Chondrocyte (in vitro differentiated cells): ENCODE data around the gene OPTC. TPM values are rescaled to one million over a fixed set of nuclear protein-coding genes. Genes with fewer than 3 reads are reported as not detected.
"Not testable (repeated sequence)": the region's sequence is repeated elsewhere in the genome, so short reads cannot be mapped to it uniquely, and the experiment has no call there.

Source experiments
- DNase-seq: peaks from one replicate; pipeline ENCODE4 v3.0.0; 2021; ENCODE audit warnings: mixed read lengths, low spot score
- H3K27ac Mint-ChIP-seq: one replicate; pipeline ENCODE4 v1.8.0; 2021; ENCODE audit warnings: mild to moderate bottlenecking, moderate library complexity, mixed read lengths; ENCODE audit not compliant: unreplicated experiment
- H3K27me3 Mint-ChIP-seq: 2 replicates; pipeline ENCODE4 v1.8.0; 2021; ENCODE audit warnings: low read depth, mixed read lengths
- H3K36me3 Mint-ChIP-seq: 2 replicates; pipeline ENCODE4 v1.8.0; 2021; ENCODE audit warnings: low read depth, mixed read lengths
- H3K4me1 Mint-ChIP-seq: 2 replicates; pipeline ENCODE4 v1.8.0; 2021; ENCODE audit warnings: low read depth, mild to moderate bottlenecking, mixed read lengths
- H3K4me3 Mint-ChIP-seq: one replicate; pipeline ENCODE4 v1.8.0; 2021; ENCODE audit warnings: mild to moderate bottlenecking, moderate library complexity, mixed read lengths; ENCODE audit not compliant: unreplicated experiment
- H3K9me3 Mint-ChIP-seq: 2 replicates; pipeline ENCODE4 v1.8.0; 2021; ENCODE audit warnings: low read depth, mixed read lengths
- CTCF ChIP-seq: fragments of 200-600 bp; sonication (generic); IDR thresholded peaks from 2 replicates; pipeline ENCODE4 v1.5.0; 2021; ENCODE audit warnings: antibody characterized with exemption, mild to moderate bottlenecking, moderate library complexity
- total RNA-seq: library from RNA; stranded (reverse); gene quantifications from 3 replicates; pipeline ENCODE4 v1.2.1, GENCODE V29; 2021

The OPTC gene
- total RNA-seq, 1 donor from 2014 or later: not detected

- peaks cover 52% of the 10 kb centered on the region for H3K4me1 Mint-ChIP-seq
- TF ChIP-seq CTCF: no peak
- H3K27ac Mint-ChIP-seq: no peak overlapping the region
- H3K36me3 Mint-ChIP-seq: no peaks in the 10 kb centered on the region
- H3K9me3 Mint-ChIP-seq: no peaks in the 10 kb centered on the region
- no peak overlapping the region for H3K4me3 Mint-ChIP-seq
- H3K27me3 Mint-ChIP-seq: no peaks in the 10 kb centered on the region
- DNase-seq: no peak
Measured at GRCh38 chr1:203516906-203517305, 23.0 kb downstream of the OPTC start.

- Mint-ChIP-seq H3K9me3 (no peaks in the 10 kb centered on the region), H3K27me3 (no peaks in the 10 kb centered on the region), H3K27ac (no peak overlapping the region)
Measured at GRCh38 chr1:203517426-203518110, 23.6 kb downstream of the OPTC start.

GRCh38 chr1:203518139-203518538, 24.2 kb downstream of the OPTC start:
- not testable (repeated sequence) for H3K27me3 Mint-ChIP-seq, DNase-seq, H3K9me3 Mint-ChIP-seq, H3K4me3 Mint-ChIP-seq, H3K36me3 Mint-ChIP-seq, H3K27ac Mint-ChIP-seq
- peaks cover 51% of the 10 kb centered on the region for H3K4me1 Mint-ChIP-seq

More at GRCh38 chr1:203517426-203518110, 23.6 kb downstream of the OPTC start:
- Mint-ChIP-seq H3K4me1 (peaks cover 52% of the 10 kb centered on the region), H3K4me3 (no peak overlapping the region), H3K36me3 (no peaks in the 10 kb centered on the region)
- no peak for DNase-seq
- TF ChIP-seq CTCF: no peak

GRCh38 chr1:203518541-203518940, 24.6 kb downstream of the OPTC start:
- Mint-ChIP-seq H3K27ac (no peak overlapping the region), H3K4me1 (peaks cover 47% of the 10 kb centered on the region), H3K4me3 (no peak overlapping the region), H3K9me3 (no peaks in the 10 kb centered on the region), H3K27me3 (no peaks in the 10 kb centered on the region), H3K36me3 (no peaks in the 10 kb centered on the region)
- no peak for DNase-seq
- TF ChIP-seq CTCF: no peak

GRCh38 chr1:203519053-203519840, 25.3 kb downstream of the OPTC start:
- Mint-ChIP-seq H3K27me3 (no peaks in the 10 kb centered on the region), H3K9me3 (no peaks in the 10 kb centered on the region), H3K4me1 (peaks cover 47% of the 10 kb centered on the region), H3K27ac (no peak overlapping the region), H3K36me3 (no peaks in the 10 kb centered on the region), H3K4me3 (no peak overlapping the region)
- DNase-seq: no peak
- no peak for TF ChIP-seq CTCF
